Stimulated activated CD8-positive, alpha-beta memory T cell treated with anti-CD3 and anti-CD28 coated beads, Interleukin-7, amount 100 ng/mL, for 48 hours (primary cell): Measurements from ENCODE around the gene PES1.
"Not testable (repeated sequence)": the region's sequence is repeated elsewhere in the genome, so short reads cannot be mapped to it uniquely, and the experiment has no call there.

Source experiments
- DNase-seq, 2 donors: peaks; one replicate each; pipeline ENCODE4 v3.0.0-alpha.2; 2020; ENCODE audit warnings: low read depth in 1 of 2; ENCODE audit errors: extremely low read depth in 1 of 2

Gene PES1

DNA sequence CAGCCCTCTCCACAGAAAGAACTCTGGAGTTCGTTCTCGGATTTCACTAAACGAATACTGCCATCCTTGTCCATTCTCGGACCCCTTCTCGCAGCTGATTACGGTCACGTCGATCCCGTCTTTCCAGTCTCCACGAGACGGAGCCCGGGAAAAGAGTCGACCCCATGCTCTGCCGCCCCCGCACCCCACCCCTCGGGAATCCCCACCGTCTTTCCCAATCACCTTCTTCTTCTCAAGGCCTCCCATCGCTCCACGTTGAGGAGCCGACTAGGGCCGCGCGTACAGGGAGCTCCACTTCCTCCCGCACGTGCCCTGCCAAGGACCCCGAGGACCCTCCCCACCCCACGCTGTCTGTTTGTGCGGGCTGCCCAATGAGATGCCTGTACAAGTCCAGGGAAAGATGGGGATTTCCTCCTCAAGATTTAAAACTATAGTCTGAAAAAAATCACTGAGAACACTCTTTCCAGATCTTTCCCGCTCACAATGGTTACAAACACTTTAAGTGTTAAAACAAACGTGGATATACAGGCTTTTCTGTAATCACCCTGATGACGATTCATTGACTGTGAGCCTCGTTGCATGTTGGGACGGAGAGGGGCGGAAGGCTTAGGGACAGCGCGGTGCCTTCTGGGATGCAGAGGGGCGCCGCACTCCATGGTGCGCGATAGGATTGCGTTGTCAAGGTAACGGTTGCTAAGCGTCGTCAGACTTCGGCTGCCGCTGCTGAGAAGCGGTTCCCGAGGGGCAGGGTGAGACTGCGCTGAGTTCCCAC lies at the start of gene PES1:
TSS of gene PES1 (minus strand) at position 323 of the 772 bp plus-strand sequence. CDS start at position 246, 77 bp downstream.
- peak; percentile 89 to 93 for DNase-seq

DNA sequence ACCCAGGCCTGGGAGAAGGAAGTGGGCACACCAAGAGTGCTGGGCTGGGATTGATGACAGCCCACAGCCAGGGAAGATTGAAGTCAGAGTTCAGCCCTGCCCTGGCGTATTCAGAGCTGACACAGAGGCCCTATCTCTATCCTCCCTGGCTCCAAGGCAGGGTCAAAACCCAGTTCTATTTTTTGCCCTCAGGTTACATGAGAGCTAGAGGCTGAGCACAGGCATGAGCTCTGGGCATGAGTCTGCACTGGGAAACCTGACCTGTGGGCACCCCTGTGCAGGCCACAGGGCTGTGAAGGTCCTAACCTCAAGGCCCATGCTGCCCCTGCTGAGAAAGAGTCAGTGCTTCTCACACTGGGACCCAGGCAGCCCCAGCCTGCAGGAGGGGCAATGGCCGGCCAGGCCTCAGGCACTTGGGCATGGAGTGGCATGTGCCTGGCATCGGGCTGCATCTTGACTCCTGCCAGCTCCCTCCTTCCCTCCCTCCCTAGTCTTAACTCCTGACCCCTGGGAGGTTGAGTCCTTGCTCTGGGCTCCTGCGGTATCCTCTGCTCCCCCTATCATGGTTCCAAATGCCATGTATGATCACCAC lies 49.2 kb upstream of the PES1 start:
- no peak for DNase-seq

DNA sequence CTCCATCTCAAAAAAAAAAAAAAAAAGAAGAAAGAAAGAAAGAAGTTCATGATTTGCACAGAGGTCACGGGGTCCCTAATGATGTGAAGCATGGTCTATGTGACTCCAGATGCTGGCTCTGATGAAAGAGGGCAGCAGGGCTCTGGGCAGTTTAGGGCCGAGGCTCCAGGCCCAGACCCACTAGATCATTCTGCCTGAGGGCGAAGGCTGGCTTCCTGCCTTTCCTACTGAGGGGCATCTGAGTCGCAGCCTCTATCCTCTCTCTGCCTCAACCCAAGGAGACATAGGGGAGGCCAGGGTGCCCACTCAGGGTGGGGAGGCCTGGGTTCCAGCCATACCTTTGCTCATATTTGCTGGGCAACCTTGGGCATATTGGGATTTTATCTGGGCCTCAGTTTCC lies 48.7 kb upstream of the PES1 start:
- no peak for DNase-seq

DNA sequence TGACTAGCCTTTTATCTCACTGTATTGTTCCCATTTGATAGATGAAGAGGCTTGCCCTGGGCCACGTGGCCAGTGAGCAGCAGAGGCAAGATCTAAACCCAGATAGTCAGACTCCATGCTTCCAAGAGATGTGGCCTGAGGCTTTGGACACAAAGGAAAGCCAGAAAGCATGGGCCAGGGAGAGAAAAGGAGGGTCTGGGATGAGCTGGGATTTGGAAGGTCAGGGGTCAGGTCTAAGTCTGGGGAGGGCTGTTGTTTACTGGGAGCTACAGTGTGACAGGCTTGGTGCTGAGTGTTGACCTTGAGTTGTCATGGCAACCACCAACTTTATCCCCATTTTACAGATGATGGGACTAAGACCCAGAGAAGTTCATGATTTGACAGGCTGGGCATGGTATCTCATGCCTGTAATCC lies 46.0 kb upstream of the PES1 start:
- no peak for DNase-seq

DNA sequence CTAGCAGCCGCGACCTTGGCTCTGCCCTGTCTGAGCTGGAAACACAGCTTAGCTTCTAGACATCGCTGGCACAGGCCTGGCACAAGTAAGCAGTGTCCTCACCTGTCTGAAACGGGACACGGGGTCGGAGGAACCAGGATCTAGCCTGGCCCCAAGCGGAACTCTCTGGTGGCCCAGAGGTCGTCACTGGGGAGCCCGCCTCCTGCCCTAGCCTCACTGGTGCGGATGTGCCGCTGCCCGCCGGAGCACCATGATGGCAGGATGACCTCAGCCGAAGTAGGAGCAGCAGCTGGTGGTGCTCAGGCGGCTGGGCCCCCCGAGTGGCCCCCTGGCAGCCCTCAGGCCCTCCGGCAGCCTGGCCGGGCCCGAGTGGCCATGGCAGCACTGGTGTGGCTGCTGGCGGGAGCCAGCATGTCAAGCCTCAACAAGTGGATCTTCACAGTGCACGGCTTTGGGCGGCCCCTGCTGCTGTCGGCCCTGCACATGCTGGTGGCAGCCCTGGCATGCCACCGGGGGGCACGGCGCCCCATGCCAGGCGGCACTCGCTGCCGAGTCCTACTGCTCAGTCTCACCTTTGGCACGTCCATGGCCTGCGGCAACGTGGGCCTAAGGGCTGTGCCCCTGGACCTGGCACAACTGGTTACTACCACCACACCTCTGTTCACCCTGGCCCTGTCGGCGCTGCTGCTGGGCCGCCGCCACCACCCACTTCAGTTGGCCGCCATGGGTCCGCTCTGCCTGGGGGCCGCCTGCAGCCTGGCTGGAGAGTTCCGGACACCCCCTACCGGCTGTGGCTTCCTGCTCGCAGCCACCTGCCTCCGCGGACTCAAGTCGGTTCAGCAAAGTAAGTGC lies 44.7 kb upstream of the PES1 start:
- no peak for DNase-seq

DNA sequence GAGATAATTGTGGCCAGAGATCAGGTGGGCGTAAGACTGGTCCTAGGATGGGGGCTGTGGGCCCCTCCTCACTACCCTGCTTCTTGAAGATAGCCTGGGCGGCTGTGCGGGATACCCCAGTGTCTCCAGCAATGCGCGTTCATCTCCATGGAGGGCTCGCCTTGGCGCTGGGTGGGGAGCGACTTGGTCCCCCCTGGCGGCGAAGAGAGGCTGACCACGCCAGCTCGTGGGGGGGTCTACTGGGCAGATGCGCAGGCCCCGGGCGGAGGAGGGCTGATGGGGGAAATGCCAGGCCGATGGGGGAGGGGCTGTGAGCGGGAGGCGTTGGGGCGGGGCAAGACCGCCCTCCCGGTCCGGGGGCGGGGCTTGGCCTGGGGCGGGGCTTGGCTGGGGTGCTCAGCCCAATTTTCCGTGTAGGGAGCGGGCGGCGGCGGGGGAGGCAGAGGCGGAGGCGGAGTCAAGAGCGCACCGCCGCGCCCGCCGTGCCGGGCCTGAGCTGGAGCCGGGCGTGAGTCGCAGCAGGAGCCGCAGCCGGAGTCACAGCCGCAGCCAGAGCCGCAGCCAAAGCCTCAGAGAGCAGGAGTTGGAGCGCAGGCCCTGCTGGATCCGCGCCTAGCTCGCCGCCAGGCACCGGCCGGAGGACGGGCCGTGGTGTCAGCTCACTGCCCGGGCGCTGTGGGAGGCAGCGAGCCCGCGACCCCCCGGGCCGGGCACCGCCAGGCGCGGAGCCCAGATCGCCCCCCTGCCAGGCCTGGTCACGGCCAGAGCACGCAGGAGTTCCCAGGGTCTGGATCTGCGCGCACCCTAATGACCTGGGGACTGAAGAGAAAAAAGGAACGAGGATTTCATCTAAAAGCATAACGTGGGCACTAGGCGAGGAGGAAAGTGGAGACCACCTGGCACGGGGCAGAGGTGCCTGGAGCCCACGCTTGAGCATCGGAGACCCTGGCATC lies 43.8 kb upstream of the PES1 start, which contains the start of gene SLC35E4:
TSS of gene SLC35E4 (plus strand) at position 509 of the 953 bp plus-strand sequence. CDS start 670 bp downstream, outside the sequence.
- DNase-seq, result peak; percentile 89 to 93

DNA sequence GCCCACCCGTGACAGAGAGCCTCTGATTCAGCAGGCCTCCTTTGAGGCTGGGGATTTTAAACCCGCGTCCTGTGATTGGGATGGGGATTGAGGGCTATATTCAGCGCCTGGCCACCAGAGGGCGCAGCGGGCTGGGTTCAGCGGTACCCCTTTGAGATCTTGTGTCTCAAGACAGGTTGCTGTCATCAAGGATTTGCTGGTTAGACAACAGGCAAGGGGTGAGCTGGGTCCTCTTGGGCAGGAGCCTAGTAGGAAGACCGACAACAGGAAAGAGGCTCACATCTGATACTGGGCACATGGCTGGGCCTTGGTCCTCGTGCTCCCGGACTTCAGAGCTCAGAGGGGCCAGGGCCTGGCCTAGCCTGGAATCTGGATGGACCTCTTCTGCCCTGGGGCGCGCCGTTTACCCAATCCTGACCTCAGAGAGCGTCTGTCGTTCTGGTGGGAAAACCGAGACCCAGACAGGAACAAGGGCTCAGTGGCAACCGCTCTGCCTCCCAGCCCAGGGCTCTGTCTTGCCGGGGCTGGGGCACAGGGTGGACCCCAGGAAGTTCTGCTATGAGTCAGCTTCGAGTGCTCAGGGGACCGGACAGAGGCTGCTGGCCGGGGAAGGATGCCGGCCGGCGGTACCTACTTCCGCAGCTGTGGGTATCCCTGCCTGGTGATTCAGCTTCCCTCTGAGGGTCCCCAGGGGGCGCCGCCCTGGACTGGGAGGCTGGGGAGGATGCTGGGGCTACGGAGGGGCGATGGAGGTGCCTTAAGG lies 42.9 kb upstream of the PES1 start:
- peak; percentile 74 to 83 for DNase-seq

DNA sequence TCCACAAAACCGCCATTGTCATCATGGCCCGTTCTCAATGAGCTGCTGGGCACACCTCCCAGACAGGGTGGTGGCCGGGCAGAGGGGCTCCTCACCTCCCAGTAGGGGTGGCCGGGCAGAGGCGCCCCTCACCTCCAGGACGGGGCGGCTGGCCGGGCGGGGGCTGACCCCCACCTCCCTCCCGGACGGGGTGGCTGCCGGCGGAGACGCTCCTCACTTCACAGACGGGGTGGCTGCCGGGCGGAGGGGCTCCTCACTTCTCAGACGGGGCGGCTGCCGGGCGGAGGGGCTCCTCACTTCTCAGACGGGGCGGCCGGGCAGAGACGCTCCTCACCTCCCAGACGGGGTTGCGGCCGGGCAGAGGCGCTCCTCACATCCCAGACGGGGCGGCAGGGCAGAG lies 39.8 kb upstream of the PES1 start:
- DNase-seq, result not testable (repeated sequence)

DNA sequence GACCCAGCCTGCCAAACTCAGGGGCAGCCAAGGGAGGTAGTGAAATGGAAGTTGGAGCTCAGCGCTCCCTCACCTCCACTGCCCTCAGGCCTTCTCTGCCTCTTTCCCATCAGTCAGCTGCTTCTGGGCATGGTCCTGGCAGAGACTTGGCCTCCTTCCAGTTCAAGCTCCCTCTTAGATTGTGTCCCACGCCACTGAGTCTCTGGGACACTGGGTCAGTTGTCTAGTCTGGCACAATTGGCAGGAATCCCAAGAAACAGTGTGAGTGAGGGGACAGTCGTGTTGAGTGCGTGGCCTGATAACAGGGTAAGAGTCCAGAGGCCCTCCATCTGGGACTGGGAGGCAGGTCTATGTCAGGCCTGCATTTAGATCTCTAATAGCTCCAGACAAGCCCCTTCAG lies 36.8 kb upstream of the PES1 start:
- DNase-seq, result no peak

DNA sequence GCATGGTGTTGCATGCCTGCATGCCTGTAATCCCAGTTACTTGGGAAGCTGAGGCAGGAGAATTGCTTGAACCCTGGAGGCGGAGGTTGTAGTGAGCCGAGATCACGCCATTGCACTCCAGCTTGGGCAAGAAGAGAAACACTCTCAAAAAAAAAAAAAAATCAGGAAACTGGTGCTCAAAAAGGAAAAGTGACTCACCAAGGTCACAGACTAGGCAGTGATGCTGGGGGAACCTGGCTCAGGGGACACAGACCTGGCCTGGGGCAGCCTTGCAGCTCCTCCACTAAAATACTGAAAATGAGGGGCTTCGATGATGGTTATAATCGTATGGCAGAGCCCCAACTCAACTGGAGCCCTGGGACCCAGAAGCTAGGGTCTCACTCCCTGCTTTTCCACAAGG lies 35.8 kb upstream of the PES1 start:
- no peak for DNase-seq

DNA sequence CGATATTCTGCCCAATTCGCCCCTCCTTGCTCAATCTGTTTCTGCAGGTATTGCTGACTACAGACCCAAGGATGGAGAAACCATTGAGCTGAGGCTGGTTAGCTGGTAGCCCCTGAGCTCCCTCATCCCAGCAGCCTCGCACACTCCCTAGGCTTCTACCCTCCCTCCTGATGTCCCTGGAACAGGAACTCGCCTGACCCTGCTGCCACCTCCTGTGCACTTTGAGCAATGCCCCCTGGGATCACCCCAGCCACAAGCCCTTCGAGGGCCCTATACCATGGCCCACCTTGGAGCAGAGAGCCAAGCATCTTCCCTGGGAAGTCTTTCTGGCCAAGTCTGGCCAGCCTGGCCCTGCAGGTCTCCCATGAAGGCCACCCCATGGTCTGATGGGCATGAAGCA lies 34.7 kb upstream of the PES1 start:
- no peak for DNase-seq

DNA sequence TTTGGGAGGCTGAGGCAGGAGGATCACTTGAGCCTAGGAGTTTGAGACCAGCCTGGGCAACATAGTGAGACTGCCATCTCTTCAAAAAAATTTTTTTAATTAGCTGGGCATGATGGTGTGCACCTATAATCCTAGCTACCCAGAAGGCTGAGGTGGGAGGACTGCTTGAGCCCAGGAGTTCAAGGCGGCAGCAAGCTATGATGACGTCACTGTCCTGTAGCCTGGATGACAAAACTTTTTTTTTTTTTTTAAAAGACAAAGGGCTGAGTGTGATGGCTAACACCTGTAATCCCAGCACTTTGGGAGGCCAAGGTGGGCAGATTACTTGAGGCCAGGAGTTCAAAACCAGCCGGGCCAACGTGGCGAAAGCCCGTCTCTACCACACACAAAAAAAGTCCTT lies 28.2 kb upstream of the PES1 start:
- DNase-seq, result not testable (repeated sequence)

DNA sequence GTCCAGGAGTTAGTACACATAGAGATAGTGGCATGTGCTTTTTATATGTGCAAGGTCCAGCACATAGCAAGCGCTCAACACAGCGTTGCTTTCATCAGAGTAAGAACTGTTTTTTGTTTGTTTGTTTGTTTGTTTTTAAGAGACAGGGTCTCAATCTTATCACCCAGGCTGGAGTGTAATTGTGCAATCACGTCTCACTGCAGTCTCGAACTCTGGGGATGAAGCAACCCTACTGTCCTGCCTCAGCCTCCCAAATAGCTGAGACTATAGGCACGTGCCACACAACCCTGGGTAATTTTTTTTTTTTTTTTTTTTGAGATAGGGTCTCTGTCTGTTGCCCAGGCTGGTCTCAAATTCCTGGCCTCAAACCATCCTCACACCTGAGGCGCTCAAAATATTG lies 26.1 kb upstream of the PES1 start:
- no peak for DNase-seq

DNA sequence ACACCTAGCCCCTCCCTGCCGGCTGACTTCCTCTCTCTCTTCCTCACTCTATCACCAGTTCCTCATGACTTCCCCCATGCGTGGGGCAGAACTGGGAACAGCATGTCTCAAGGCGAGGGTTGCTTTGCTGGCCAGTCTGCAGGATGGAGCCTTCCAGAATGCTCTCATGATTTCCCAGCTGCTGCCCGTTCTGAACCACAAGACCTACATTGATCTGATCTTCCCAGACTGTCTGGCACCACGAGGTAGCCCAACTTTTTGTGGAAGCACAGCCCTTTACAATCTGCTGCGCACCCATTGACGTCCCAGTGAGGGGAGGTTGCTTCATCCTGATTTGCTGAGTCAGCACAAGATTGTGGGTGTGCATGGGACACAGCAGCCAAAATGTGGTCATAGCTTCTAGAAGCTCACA lies 23.8 kb upstream of the PES1 start:
- no peak for DNase-seq

DNA sequence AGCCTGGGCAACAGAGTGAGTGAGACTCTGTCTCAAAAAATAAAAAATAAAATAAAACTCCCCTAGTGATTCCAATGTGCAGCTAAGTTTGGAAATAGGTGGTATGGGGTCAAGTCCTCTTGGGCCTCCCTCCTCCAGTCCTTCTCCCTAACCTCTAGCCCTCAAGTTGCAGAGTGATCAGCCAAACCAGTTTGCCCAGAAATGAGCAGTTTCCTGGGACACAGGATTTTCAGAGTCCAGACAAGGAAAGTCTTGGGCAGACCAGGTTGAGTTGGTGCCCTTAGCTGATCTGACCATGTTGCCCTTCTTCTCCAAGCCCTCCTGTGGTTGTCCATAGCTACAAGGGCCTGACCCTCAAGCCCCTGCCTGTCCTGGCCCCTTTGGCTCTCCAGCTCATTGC lies 23.2 kb upstream of the PES1 start:
- DNase-seq, result no peak

DNA sequence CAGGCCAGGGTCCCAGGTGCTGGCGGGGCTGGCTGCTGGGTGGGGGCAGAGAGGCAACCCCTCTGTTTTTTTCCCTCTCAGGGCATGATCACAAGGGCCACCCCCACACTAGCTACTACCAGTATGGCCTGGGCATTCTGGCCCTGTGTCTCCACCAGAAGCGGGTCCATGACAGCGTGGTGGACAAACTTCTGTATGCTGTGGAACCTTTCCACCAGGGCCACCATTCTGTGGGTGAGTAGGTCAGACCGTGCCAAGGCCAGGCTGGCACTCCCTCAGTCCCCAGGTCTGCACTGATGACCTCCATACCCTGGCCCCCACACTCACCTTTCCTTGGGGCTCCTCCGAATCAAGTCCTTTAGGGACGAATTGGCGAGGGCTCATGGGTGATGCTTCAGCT lies 22.6 kb upstream of the PES1 start:
- DNase-seq, result no peak

DNA sequence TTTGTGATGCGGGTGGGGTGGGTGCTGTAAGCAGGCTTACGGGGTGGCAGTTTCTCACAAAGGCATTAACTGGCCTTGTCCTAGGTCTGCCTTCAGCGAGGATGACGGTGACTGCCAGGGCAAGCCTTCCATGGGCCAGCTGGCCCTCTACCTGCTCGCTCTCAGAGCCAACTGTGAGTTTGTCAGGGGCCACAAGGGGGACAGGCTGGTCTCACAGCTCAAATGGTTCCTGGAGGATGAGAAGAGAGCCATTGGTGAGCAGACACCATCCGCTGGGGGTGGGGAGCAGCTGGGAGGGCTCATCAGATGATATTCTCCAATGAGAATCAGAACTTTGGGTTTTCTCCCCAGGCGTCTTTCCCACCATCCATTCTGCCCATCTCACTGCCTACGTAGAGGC lies 21.1 kb upstream of the PES1 start:
- DNase-seq, result no peak

DNA sequence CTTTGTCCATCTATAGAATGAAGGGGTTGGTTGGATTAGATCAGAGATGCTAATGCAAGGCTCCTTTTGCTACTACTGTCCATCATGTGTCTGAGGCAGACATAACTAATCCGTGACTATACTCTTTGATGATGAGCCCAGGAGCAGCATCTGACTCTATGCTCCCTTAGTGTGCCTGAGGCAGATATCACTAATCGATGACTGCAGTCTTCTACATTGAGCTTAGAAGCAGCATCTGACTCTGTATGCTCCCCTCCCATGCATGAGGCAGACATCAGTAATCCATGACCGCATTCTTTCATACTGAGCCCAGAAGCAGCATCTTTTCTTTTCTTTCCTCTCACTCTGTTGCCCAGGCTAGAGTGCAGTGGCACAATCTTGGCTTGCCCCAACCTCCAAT lies 19.5 kb upstream of the PES1 start:
- DNase-seq, result no peak

DNA sequence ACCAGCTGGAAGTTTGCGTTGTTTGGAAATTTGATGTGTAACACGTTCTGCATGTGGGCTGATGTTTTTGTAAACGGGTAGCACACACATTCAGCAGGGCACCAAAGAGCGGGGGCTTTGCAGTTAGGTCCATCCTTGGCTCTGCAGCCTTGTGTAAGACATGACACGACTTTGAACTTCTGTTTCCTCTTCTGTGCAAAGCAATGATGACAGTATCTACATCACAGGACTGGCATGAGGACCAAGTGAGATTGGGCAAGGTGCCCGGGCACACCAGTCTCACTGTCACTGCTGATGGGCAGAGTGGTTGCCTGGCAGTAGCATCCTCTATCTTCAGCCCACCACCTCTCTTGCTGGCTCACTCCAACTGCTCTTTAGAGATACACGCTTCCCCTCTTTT lies 18.6 kb upstream of the PES1 start:
- DNase-seq, result no peak
